H9 (cell line): ENCODE results near the gene OSM. TPM values are rescaled to one million over a fixed set of nuclear protein-coding genes. Genes with fewer than 3 reads are reported as not detected.

ENCODE experiments used
- DNase-seq: peaks from one replicate; pipeline ENCODE4 v3.0.0-alpha.2; 2017
- H2AFZ ChIP-seq: one replicate; pipeline ENCODE4 v1.6.1; 2013; ENCODE audit warnings: mild to moderate bottlenecking, low read length, control low read depth, moderate library complexity
- H2AK5ac ChIP-seq: 2 replicates; pipeline ENCODE4 v1.6.1; 2013; ENCODE audit warnings: low read length, control low read depth, mixed read lengths; ENCODE audit not compliant: insufficient read length
- H2BK120ac ChIP-seq: one replicate; pipeline ENCODE4 v1.6.1; 2013; ENCODE audit warnings: low read depth, mild to moderate bottlenecking, low read length, control low read depth, inconsistent platforms; ENCODE audit not compliant: poor library complexity, severe bottlenecking
- H2BK12ac ChIP-seq: 2 replicates; pipeline ENCODE4 v1.6.1; 2013; ENCODE audit warnings: low read length, control low read depth, mixed read lengths, low read depth; ENCODE audit not compliant: insufficient read length
- H2BK15ac ChIP-seq: 2 replicates; pipeline ENCODE4 v1.6.1; 2013; ENCODE audit warnings: low read depth, low read length, control low read depth
- H2BK20ac ChIP-seq: one replicate; pipeline ENCODE4 v1.6.1; 2013; ENCODE audit warnings: low read depth, mild to moderate bottlenecking, low read length, control low read depth, inconsistent platforms; ENCODE audit not compliant: poor library complexity, severe bottlenecking
- H2BK5ac ChIP-seq: 2 replicates; pipeline ENCODE4 v1.6.1; 2013; ENCODE audit warnings: low read length, control low read depth, mixed read lengths; ENCODE audit not compliant: insufficient read length
- H3K14ac ChIP-seq: 2 replicates; pipeline ENCODE4 v1.6.1; 2013; ENCODE audit warnings: low read length, control low read depth; ENCODE audit not compliant: insufficient read depth
- H3K18ac ChIP-seq: 2 replicates; pipeline ENCODE4 v1.6.1; 2013; ENCODE audit warnings: low read depth, mild to moderate bottlenecking, mixed read lengths, low read length, control low read depth; ENCODE audit not compliant: insufficient read length
- H3K23ac ChIP-seq: 2 replicates; pipeline ENCODE4 v1.6.1; 2013; ENCODE audit warnings: low read length, control low read depth, mixed read lengths, low read depth; ENCODE audit not compliant: insufficient read length
- H3K23me2 ChIP-seq: 2 replicates; pipeline ENCODE4 v1.6.1; 2013; ENCODE audit warnings: low read depth, mild to moderate bottlenecking, mixed read lengths, low read length, control low read depth; ENCODE audit not compliant: insufficient read length, poor library complexity, severe bottlenecking
- H3K27ac ChIP-seq: 2 replicates; pipeline ENCODE4 v1.5.1; 2013; ENCODE audit warnings: low read length, control low read depth, mixed read lengths, low read depth; ENCODE audit not compliant: insufficient read length
- H3K27me3 ChIP-seq: 2 replicates; pipeline ENCODE4 v1.6.1; 2013; ENCODE audit warnings: low read length, control low read depth, inconsistent platforms; ENCODE audit not compliant: insufficient read depth
- H3K4ac ChIP-seq: 2 replicates; pipeline ENCODE4 v1.6.1; 2013; ENCODE audit warnings: low read depth, mild to moderate bottlenecking, control low read depth, inconsistent platforms, low read length, moderate library complexity
- H3K4me1 ChIP-seq: 2 replicates; pipeline ENCODE4 v1.6.1; 2013; ENCODE audit warnings: low read length, control low read depth, inconsistent platforms; ENCODE audit not compliant: insufficient read depth
- H3K4me2 ChIP-seq: 2 replicates; pipeline ENCODE4 v1.6.1; 2013; ENCODE audit warnings: low read length, control low read depth, mixed read lengths; ENCODE audit not compliant: insufficient read length, insufficient read depth
- H3K56ac ChIP-seq: 2 replicates; pipeline ENCODE4 v1.6.1; 2013; ENCODE audit warnings: low read depth, mild to moderate bottlenecking, mixed read lengths, low read length, control low read depth; ENCODE audit not compliant: insufficient read length
- H3K79me1 ChIP-seq: 2 replicates; pipeline ENCODE4 v1.6.1; 2013; ENCODE audit warnings: low read depth, mild to moderate bottlenecking, moderate library complexity, low read length, control low read depth, inconsistent platforms; ENCODE audit not compliant: insufficient read depth, poor library complexity, severe bottlenecking
- H3K79me2 ChIP-seq: 2 replicates; pipeline ENCODE4 v1.6.1; 2013; ENCODE audit warnings: low read length, control low read depth, inconsistent platforms; ENCODE audit not compliant: insufficient read depth
- H3K9ac ChIP-seq: 2 replicates; pipeline ENCODE4 v1.6.1; 2013; ENCODE audit warnings: low read length, control low read depth, mixed read lengths; ENCODE audit not compliant: insufficient read length; ENCODE audit errors: extremely low read depth
- H3K9me3 ChIP-seq: one replicate; pipeline ENCODE4 v1.6.1; 2013; ENCODE audit warnings: low read depth, low read length, inconsistent platforms; ENCODE audit not compliant: control insufficient read depth
- H3T11ph ChIP-seq: one replicate; pipeline ENCODE4 v1.6.1; 2013; ENCODE audit warnings: mild to moderate bottlenecking, low read length, control low read depth, inconsistent platforms
- H4K20me1 ChIP-seq: one replicate; pipeline ENCODE4 v1.6.1; 2013; ENCODE audit not compliant: control insufficient read depth, insufficient read length, insufficient read depth
- H4K5ac ChIP-seq: 2 replicates; pipeline ENCODE4 v1.6.1; 2013; ENCODE audit warnings: low read depth, mild to moderate bottlenecking, mixed read lengths, low read length, control low read depth; ENCODE audit not compliant: insufficient read length
- H4K8ac ChIP-seq: replicated peaks from 2 replicates; pipeline ENCODE4 v1.6.1; 2013; ENCODE audit warnings: low read length, control low read depth, mixed read lengths, low read depth; ENCODE audit not compliant: insufficient read length
- H4K91ac ChIP-seq: 2 replicates; pipeline ENCODE4 v1.6.1; 2013; ENCODE audit warnings: low read depth, mild to moderate bottlenecking, moderate library complexity, mixed read lengths, low read length, control low read depth; ENCODE audit not compliant: insufficient read length
- H3K27ac Mint-ChIP-seq, 3 experiments: 2 replicates in 2 of 3; 3 replicates in 1 of 3; pipeline ENCODE4 v1.8.0; 2020 to 2021; ENCODE audit warnings: mixed read lengths in 3 of 3, mild to moderate bottlenecking in 1 of 3, moderate library complexity in 1 of 3
- H3K27me3 Mint-ChIP-seq: 2 replicates; pipeline ENCODE4 v1.8.0; 2021; ENCODE audit warnings: low read depth, mild to moderate bottlenecking, moderate library complexity, mixed read lengths
- H3K36me3 Mint-ChIP-seq, 3 experiments: 2 replicates in 2 of 3; 3 replicates in 1 of 3; pipeline ENCODE4 v1.8.0; 2020 to 2021; ENCODE audit warnings: low read depth in 3 of 3, mixed read lengths in 3 of 3; ENCODE audit not compliant: insufficient read depth in 1 of 3
- H3K4me1 Mint-ChIP-seq, 2 experiments: 2 replicates each; pipeline ENCODE4 v1.8.0; 2020; ENCODE audit warnings: mixed read lengths in 2 of 2
- H3K4me3 Mint-ChIP-seq, 2 experiments: 2 replicates in 1 of 2; 3 replicates in 1 of 2; pipeline ENCODE4 v1.8.0; 2020 to 2021; ENCODE audit warnings: mild to moderate bottlenecking in 2 of 2, mixed read lengths in 2 of 2, moderate library complexity in 1 of 2
- H3K9me3 Mint-ChIP-seq, 2 experiments: 2 replicates in 1 of 2; 3 replicates in 1 of 2; pipeline ENCODE4 v1.8.0; 2020; ENCODE audit warnings: mild to moderate bottlenecking in 2 of 2, mixed read lengths in 2 of 2, moderate library complexity in 1 of 2
- CTCF ChIP-seq: fragments of 200-600 bp; sonication (generic); conservative IDR thresholded peaks from 3 replicates; pipeline ENCODE4 v1.8.0; 2021; ENCODE audit warnings: antibody characterized with exemption, mild to moderate bottlenecking
- WGBS: extraction: QIAGEN DNeasy Blood & Tissue Kit; methylation state at CpG from one replicate; pipeline ENCODE4 v1.1.7; 2013; ENCODE audit warnings: missing lambda C conversion rate, low lambda C conversion rate, mixed read lengths; ENCODE audit not compliant: insufficient read length; ENCODE audit errors: extremely low coverage; 5-methylcytosine and 5-hydroxymethylcytosine counted together
- total RNA-seq: library from RNA; stranded (reverse); gene quantifications from 2 replicates; pipeline ENCODE4 v1.2.1, GENCODE V29; 2021

Gene OSM
- total RNA-seq, 1 experiment from 2014 or later, result not detected

DNA sequence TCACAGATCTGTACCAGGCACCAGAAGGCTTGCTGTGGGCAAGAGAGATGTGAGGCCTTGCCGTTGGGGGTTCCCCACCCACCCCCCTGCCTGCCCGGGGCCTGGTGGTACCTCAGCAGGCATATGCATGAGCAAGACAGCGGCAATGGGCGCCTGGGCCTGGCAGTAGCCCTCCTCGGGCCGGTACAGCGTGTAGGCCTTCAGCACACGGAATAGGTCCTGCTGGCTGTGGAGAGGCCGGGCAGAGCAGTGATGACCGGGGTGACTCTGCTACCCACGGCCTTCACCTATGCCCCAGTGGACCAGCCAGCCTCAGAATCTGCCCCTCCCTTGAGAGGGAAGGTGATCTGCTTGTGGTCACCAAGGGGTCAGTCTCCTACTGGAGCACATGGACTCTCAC, 28.2 kb upstream of the OSM start:
- Histone ChIP-seq H4K20me1 (no peaks in the 10 kb centered on the region), H3K9ac (no peak overlapping the region)

More for the DNA sequence above, 28.2 kb upstream of the OSM start:
- Histone ChIP-seq H2BK5ac (no peak overlapping the region), H3K4ac (no peak overlapping the region), H2BK20ac (no peak overlapping the region), H2AK5ac (no peak overlapping the region), H3K4me1 (no peaks in the 10 kb centered on the region; the same call in 1 of the 2 replicates), H3K9me3 (no peaks in the 10 kb centered on the region), H3K14ac (no peak overlapping the region), H3K79me1 (no peaks in the 10 kb centered on the region), H3K4me2 (no peak overlapping the region), H2BK12ac (no peak overlapping the region), H3K23me2 (peaks cover 3% of the 10 kb centered on the region), H2BK15ac (no peak overlapping the region), H4K5ac (no peak overlapping the region), H2BK120ac (no peak overlapping the region), H4K8ac (no peak overlapping the region), H3T11ph (no peak overlapping the region), H4K91ac (no peak overlapping the region), H3K18ac (no peak overlapping the region), H3K79me2 (no peaks in the 10 kb centered on the region), H3K27me3 (no peaks in the 10 kb centered on the region), H3K23ac (no peak overlapping the region), H3K27ac (no peak overlapping the region), H2AFZ (no peak overlapping the region), H3K56ac (no peak overlapping the region)
- peaks cover 0 to 1% of the 10 kb centered on the region in 2 experiments; a peak in 1 of 5 replicates for H3K9me3 Mint-ChIP-seq
- H3K4me1 Mint-ChIP-seq, result peaks cover 2 to 10% of the 10 kb centered on the region in 2 experiments; a peak in 3 of 4 replicates
- H3K36me3 Mint-ChIP-seq, result peaks cover 4 to 14% (median 5%) of the 10 kb centered on the region in 3 experiments; a peak in 5 of 7 replicates
- WGBS, result no CpG with 5 or more reads among the region's 11 CpGs
- H3K27me3 Mint-ChIP-seq, result no peaks in the 10 kb centered on the region
- DNase-seq, result no peak
- H3K4me3 Mint-ChIP-seq, result no peak overlapping the region
- TF ChIP-seq CTCF, result no peak
- no peak overlapping the region; a peak in 1 of 7 replicates for H3K27ac Mint-ChIP-seq
